ENCODE measurements around the gene EMSY. TPM values are rescaled to one million over a fixed set of nuclear protein-coding genes. Genes with fewer than 3 reads are reported as not detected.

Gene EMSY
- total and polyA plus RNA-seq, 7 donors, result 5.8 to 17.2 (median 12.7) TPM

DNA sequence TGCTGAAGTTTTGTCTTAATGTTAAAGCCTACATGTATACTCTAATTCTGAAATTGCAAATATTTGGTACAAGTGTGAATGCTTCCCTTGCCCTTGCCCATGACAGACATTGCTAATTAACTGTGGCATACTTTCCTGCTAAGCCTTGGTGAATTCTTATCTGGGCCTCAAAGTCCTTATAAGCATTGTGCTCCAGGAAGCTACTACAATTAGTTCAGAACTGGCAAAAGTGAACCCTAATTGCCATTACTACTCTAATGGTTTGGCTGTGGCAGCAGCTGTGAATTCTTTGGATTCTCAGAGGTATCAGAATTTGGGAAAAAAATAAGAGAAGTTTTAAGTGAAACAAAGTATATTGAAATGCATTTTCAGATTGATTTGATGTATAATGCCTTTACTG lies 24.3 kb downstream of the EMSY start:
- Histone ChIP-seq H3K4me1 (no peaks in the 10 kb centered on the region), H3K27me3 (ENCODE audit: insufficient read depth in 3 of 3, low read length in 2 of 3) (no peaks in the 10 kb centered on the region), H3K36me3 (ENCODE audit: insufficient read depth in 1 of 2, low read depth in 1 of 2) (peaks cover 10 to 68% of the 10 kb centered on the region in 2 donors), H3K4me3 (no peak overlapping the region), H3K27ac (no peak overlapping the region), H3K9me3 (no peaks in the 10 kb centered on the region)
- ATAC-seq, result no peak
- TF ChIP-seq, protein P1, sequence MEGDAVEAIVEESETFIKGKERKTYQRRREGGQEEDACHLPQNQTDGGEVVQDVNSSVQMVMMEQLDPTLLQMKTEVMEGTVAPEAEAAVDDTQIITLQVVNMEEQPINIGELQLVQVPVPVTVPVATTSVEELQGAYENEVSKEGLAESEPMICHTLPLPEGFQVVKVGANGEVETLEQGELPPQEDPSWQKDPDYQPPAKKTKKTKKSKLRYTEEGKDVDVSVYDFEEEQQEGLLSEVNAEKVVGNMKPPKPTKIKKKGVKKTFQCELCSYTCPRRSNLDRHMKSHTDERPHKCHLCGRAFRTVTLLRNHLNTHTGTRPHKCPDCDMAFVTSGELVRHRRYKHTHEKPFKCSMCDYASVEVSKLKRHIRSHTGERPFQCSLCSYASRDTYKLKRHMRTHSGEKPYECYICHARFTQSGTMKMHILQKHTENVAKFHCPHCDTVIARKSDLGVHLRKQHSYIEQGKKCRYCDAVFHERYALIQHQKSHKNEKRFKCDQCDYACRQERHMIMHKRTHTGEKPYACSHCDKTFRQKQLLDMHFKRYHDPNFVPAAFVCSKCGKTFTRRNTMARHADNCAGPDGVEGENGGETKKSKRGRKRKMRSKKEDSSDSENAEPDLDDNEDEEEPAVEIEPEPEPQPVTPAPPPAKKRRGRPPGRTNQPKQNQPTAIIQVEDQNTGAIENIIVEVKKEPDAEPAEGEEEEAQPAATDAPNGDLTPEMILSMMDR (IDR thresholded peaks at IDR 0.05), result no peak
- intact Hi-C loops (cut with DNase I), result no loop called here
- DNase-seq, result no peak

GRCh38 chr11:76471382-76471781 lies 26.6 kb downstream of the EMSY start:
- peaks cover 7 to 69% of the 10 kb centered on the region in 2 donors for H3K36me3 ChIP-seq (ENCODE audit: insufficient read depth in 1 of 2, low read depth in 1 of 2)
- no peaks in the 10 kb centered on the region for H3K9me3 ChIP-seq
- DNase-seq (no peak), ATAC-seq (no peak)
- no peak overlapping the region for H3K27ac ChIP-seq
- intact Hi-C loops (cut with DNase I), result no loop called here
- TF ChIP-seq, protein P1 (IDR thresholded peaks at IDR 0.05), result no peak
- no peaks in the 10 kb centered on the region for H3K27me3 ChIP-seq (ENCODE audit: insufficient read depth in 3 of 3, low read length in 2 of 3)
- H3K4me1 ChIP-seq, result no peaks in the 10 kb centered on the region
- H3K4me3 ChIP-seq, result no peak overlapping the region

GRCh38 chr11:76480241-76480640 lies 35.4 kb downstream of the EMSY start:
- H3K4me3 ChIP-seq, result no peak overlapping the region
- 94 to 100% (median 96%) methylated on average over 3 of the region's 3 CpGs for WGBS, 3 donors

GRCh38 chr11:76491644-76492043 lies 46.8 kb downstream of the EMSY start:
- WGBS, 3 donors, result 94 to 97% (median 96%) methylated on average over 5 of the region's 5 CpGs
- Histone ChIP-seq H3K4me1 (no peaks in the 10 kb centered on the region), H3K27ac (no peak overlapping the region), H3K27me3 (ENCODE audit: insufficient read depth in 3 of 3, low read length in 2 of 3) (no peaks in the 10 kb centered on the region), H3K36me3 (ENCODE audit: insufficient read depth in 1 of 2, low read depth in 1 of 2) (peaks cover 3 to 30% of the 10 kb centered on the region in 2 donors), H3K9me3 (no peaks in the 10 kb centered on the region), H3K4me3 (no peak overlapping the region)
- ATAC-seq, result no peak
- DNase-seq, result no peak
- intact Hi-C loops (cut with DNase I), result no loop called here
- TF ChIP-seq, protein P1 (IDR thresholded peaks at IDR 0.05), result no peak

More at GRCh38 chr11:76480241-76480640, 35.4 kb downstream of the EMSY start:
- DNase-seq (no peak), ATAC-seq (no peak)
- Histone ChIP-seq H3K9me3 (no peaks in the 10 kb centered on the region), H3K27ac (no peak overlapping the region), H3K27me3 (ENCODE audit: insufficient read depth in 3 of 3, low read length in 2 of 3) (no peaks in the 10 kb centered on the region), H3K4me1 (no peaks in the 10 kb centered on the region), H3K36me3 (ENCODE audit: insufficient read depth in 1 of 2, low read depth in 1 of 2) (peaks cover 8 to 33% of the 10 kb centered on the region in 2 donors)
- intact Hi-C loops (cut with DNase I), result no loop called here
- TF ChIP-seq, protein P1 (IDR thresholded peaks at IDR 0.05), result no peak

- Histone ChIP-seq H3K36me3 (ENCODE audit: insufficient read depth in 1 of 2, low read depth in 1 of 2) (peaks cover 3 to 43% of the 10 kb centered on the region in 2 donors), H3K4me1 (no peaks in the 10 kb centered on the region), H3K27me3 (ENCODE audit: insufficient read depth in 3 of 3, low read length in 2 of 3) (no peaks in the 10 kb centered on the region), H3K27ac (no peak overlapping the region), H3K4me3 (no peak overlapping the region), H3K9me3 (no peaks in the 10 kb centered on the region)
- 88 to 91% (median 90%) methylated on average over 11 to 12 of the region's 12 CpGs for WGBS, 3 donors
- ATAC-seq, result no peak
- DNase-seq, result peak in 1 of 2 donors; percentile 44
- TF ChIP-seq, protein P1 (IDR thresholded peaks at IDR 0.05), result no peak
- intact Hi-C loops (cut with DNase I), result no loop called here
These were observed 48.2 kb downstream of the EMSY start for GRCh38 chr11:76493040-76493439.
